Measurements from ENCODE around the gene PDPN. TPM values are rescaled to one million over a fixed set of nuclear protein-coding genes. Genes with fewer than 3 reads are reported as not detected.

The PDPN gene
- total and polyA plus RNA-seq, 2 of the 8 experiments (the other 6 are each of a cell fraction or from before 2014, with no cell fraction given) = 44.7 to 169 TPM

- Histone ChIP-seq H2BK20ac (ENCODE audit: low read length) (no peak overlapping the region), H3K27me3 (replicated peaks in 1 of 4; ENCODE audit: control insufficient read depth in 3 of 4, extremely low read depth in 1 of 4, insufficient read depth in 3 of 4, low read length in 3 of 4) (no peaks in the 10 kb centered on the region), H3K79me2 (ENCODE audit: control insufficient read depth in 1 of 2, insufficient read depth in 2 of 2, low read length in 2 of 2) (no peaks in the 10 kb centered on the region), H3K4me2 (ENCODE audit: insufficient read depth in 1 of 2, low read depth in 2 of 2, low read length in 2 of 2) (no peak overlapping the region), H3K27ac (ENCODE audit: low read depth, low read length) (no peak overlapping the region), H4K20me1 (replicated peaks in 1 of 2; ENCODE audit: control insufficient read depth in 1 of 2, insufficient read depth in 2 of 2, low read length in 2 of 2) (no peaks in the 10 kb centered on the region), H2BK15ac (ENCODE audit: low read length) (no peak overlapping the region), H4K8ac (ENCODE audit: extremely low read depth, insufficient read depth, low read length) (no peak overlapping the region), H3K14ac (ENCODE audit: insufficient read length) (no peak overlapping the region), H2BK5ac (ENCODE audit: low read depth, low read length) (no peak overlapping the region), H3K4me3 (ENCODE audit: extremely low read depth in 1 of 4, insufficient read depth in 2 of 4, low read depth in 3 of 4, low read length in 4 of 4) (no peak overlapping the region), H2BK120ac (replicated peaks; ENCODE audit: low read depth, low read length) (no peak overlapping the region), H3K9ac (replicated peaks in 1 of 4; ENCODE audit: extremely low read depth in 1 of 4, low read depth in 3 of 4, low read length in 3 of 4) (no peak overlapping the region), H2AFZ (ENCODE audit: low read length) (no peak overlapping the region), H4K91ac (replicated peaks; ENCODE audit: insufficient read length, low read length) (no peak overlapping the region), H3K18ac (ENCODE audit: extremely low read depth, low read length) (no peak overlapping the region), H3K79me1 (ENCODE audit: low read depth, low read length) (no peaks in the 10 kb centered on the region), H2AK5ac (ENCODE audit: low read depth, low read length) (no peak overlapping the region), H4K5ac (ENCODE audit: insufficient read length, low read depth, low read length) (no peak overlapping the region), H3K9me3 (ENCODE audit: insufficient read depth in 2 of 2, low read depth in 1 of 2, low read length in 1 of 2) (peaks cover 0 to 5% of the 10 kb centered on the region in 2 experiments; a peak in 1 of 4 replicates), H3K4me1 (replicated peaks in 1 of 4; ENCODE audit: control insufficient read depth in 3 of 4, insufficient read depth in 4 of 4, low read length in 3 of 4) (no peaks in the 10 kb centered on the region), H3K23me2 (ENCODE audit: low read depth, low read length) (no peaks in the 10 kb centered on the region), H3K36me3 (ENCODE audit: control insufficient read depth in 2 of 4, insufficient read depth in 4 of 4, low read length in 3 of 4) (no peaks in the 10 kb centered on the region), H3K23ac (ENCODE audit: insufficient read length) (no peak overlapping the region), H3K56ac (replicated peaks; ENCODE audit: insufficient read length, low read depth, low read length) (no peak overlapping the region), H3K4ac (replicated peaks; ENCODE audit: insufficient read length, low read depth, low read length) (no peak overlapping the region), H2BK12ac (ENCODE audit: low read depth, low read length) (no peak overlapping the region)
- no peak for FAIRE-seq
- no peak for TF ChIP-seq BACH1 (IDR thresholded peaks at IDR 0.05; ENCODE audit: low read length)
- no peak for TF ChIP-seq EZH2 (IDR thresholded peaks at IDR 0.05; ENCODE audit: low read depth, low read length, severe bottlenecking)
- no peak for TF ChIP-seq SP2 (IDR thresholded peaks at IDR 0.05; ENCODE audit: low read length)
- TF ChIP-seq SAP30 (IDR thresholded peaks at IDR 0.05; ENCODE audit: insufficient read depth, insufficient replicate concordance, low read length) = no peak
- ChIA-PET POLR2A (ENCODE audit: partially characterized antibody) (no interaction called here), CTCF (ENCODE audit: partially characterized antibody) (no interaction called here)
- DNase-seq (ENCODE audit: low read depth in 1 of 2, low spot score in 2 of 2) = no peak
- WGBS, 2 experiments (ENCODE audit: extremely low coverage in 1 of 2, insufficient coverage in 1 of 2, insufficient read length in 1 of 2, insufficient replicate concordance in 2 of 2, low coverage in 1 of 2, low lambda C conversion rate in 2 of 2, missing lambda C conversion rate in 1 of 2) = 85% methylated on average over 3 of the region's 3 CpGs; no CpG with 5 or more reads in 1 of the 2 experiments
These were observed 58.8 kb downstream of the PDPN start for GRCh38 chr1:13642306-13643004.
